GM18870 (cell line): ENCODE measurements around the gene ZNF506.
"Not testable (repeated sequence)": the region's sequence is repeated elsewhere in the genome, so short reads cannot be mapped to it uniquely, and the experiment has no call there.

Experiments used
- ATAC-seq: cut with Tn5 transposase; IDR thresholded peaks from one replicate; pipeline ENCODE4 v1.9.1; 2021; ENCODE audit warnings: moderate library complexity; ENCODE audit not compliant: unreplicated experiment

The ZNF506 gene

GRCh38 chr19:19746286-19747213 is 75.0 kb downstream of the ZNF506 start:
- no peak for ATAC-seq

GRCh38 chr19:19745496-19746285 is 75.9 kb downstream of the ZNF506 start:
- ATAC-seq, result no peak

GRCh38 chr19:19744641-19745040 is 76.9 kb downstream of the ZNF506 start:
- ATAC-seq, result no peak

- ATAC-seq, result not testable (repeated sequence)
Observed at GRCh38 chr19:19743921-19744320, 77.6 kb downstream of the ZNF506 start.

- no peak for ATAC-seq
Observed at GRCh38 chr19:19743176-19743575, 78.4 kb downstream of the ZNF506 start.

- ATAC-seq, result no peak
Observed at GRCh38 chr19:19742773-19743172, 78.8 kb downstream of the ZNF506 start.
